ENCODE measurements around the gene ITIH5. TPM values are rescaled to one million over a fixed set of nuclear protein-coding genes. Genes with fewer than 3 reads are reported as not detected.
"Not testable (repeated sequence)": the region's sequence is repeated elsewhere in the genome, so short reads cannot be mapped to it uniquely, and the experiment has no call there.

The ITIH5 gene
- polyA plus RNA-seq, 3 donors from 2014 or later: not detected

DNA sequence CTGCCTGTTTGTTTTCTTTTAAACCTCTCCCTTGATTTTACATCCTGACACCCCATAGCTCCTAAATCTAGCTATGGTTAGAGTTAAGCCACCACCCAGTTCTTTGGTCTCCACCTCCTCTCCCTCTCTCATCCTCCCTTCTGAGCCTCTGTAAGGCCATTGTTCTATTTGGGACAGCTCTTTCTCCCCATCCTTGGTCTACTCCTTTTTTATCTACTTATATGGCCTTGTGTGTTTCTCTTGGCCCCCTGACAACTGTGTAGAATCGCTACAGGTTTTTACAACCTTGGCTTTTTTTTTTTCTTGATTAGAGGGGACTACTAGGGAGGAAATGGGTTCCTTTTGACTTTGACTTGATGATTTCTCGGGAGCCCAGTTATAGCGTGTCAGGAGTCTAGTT lies 3.4 kb upstream of the ITIH5 start:
- Mint-ChIP-seq H3K9me3 (no peaks in the 10 kb centered on the region), H3K36me3 (no peaks in the 10 kb centered on the region), H3K4me3 (no peak overlapping the region), H3K4me1 (peaks cover 15 to 22% of the 10 kb centered on the region in 2 donors), H3K27me3 (ENCODE audit: low read depth in 3 of 3) (peaks cover 8 to 34% (median 25%) of the 10 kb centered on the region in 3 donors), H3K27ac (no peak overlapping the region)
- no peak for DNase-seq

DNA sequence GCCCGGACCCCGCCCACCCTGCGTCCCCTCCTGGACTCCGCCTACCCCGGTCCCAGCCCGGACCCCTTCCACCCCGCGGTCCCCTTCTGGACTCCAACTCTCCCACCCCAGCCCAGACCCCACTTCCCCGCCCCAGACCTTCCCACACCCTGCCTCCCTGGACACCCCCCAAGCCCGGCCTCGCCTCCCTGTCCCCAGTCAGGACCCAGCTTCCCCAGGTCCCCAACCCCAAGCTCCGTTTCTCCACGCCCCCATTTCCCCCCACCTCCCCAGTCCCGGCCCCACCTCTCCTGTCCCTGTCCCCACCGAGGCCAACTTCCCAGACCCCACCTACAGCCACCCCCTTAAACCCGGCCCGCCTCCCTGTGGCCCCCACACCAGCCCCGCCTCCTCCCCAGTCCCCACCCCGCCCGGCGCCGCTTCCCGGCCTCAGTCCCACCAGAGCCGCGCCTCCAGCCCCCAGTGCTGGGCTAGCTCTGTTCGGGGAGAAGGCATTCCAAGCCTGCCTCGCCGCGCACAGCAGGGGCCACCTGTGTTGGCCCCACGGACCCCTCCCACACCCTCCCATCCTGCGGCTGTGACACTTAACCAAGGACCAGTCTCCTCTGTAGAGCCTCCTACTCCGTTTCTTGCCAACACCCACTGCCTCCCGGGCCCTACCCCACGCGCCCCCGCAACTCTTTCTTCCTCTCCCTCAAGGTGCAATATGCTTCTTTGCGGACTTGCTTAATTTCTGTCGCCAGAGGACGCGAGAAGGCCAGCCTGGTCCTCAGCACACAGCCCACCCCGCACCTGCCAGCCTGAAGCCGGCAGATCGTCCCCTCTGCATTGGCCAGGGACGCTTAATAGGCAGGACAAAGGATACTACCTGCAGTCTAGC lies 736 bp upstream of the ITIH5 start:
- Mint-ChIP-seq H3K4me1 (peaks cover 15 to 22% of the 10 kb centered on the region in 2 donors), H3K9me3 (no peaks in the 10 kb centered on the region), H3K36me3 (no peaks in the 10 kb centered on the region), H3K4me3 (peak overlapping the region; percentile 61 to 80 (median 67)), H3K27me3 (ENCODE audit: low read depth in 3 of 3) (peaks cover 10 to 39% (median 34%) of the 10 kb centered on the region in 3 donors), H3K27ac (no peak overlapping the region)
- DNase-seq: no peak

DNA sequence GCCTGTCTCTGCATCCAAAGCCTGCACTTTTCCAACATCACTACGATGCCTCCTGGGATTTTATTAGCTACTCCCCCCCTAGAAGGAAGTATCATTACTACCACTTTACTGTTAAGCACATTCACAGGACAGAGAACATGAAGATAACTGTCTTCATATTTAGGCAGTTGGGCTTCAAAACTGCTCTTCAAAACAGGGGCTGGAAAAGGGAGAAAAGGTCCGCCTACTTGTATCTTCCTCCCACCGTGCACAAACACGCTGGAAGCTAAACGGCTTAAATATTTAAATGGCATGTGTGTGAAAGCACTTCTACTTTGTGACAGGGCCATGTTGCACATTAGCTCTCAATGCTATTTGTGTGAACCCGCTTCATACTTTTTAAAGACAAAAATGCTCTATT lies 999 bp downstream of the ITIH5 start:
- Mint-ChIP-seq H3K27me3 (ENCODE audit: low read depth in 3 of 3) (peaks cover 9 to 40% (median 32%) of the 10 kb centered on the region in 3 donors), H3K27ac (no peak overlapping the region), H3K4me1 (peaks cover 15 to 22% of the 10 kb centered on the region in 2 donors), H3K36me3 (no peaks in the 10 kb centered on the region), H3K4me3 (peak overlapping the region; percentile 61 to 75 (median 74)), H3K9me3 (no peaks in the 10 kb centered on the region)
- no peak for DNase-seq

GRCh38 chr10:7664707-7665106 lies 2.1 kb downstream of the ITIH5 start:
- no peak for DNase-seq
- no peak overlapping the region for H3K4me3 Mint-ChIP-seq
- H3K36me3 Mint-ChIP-seq: no peaks in the 10 kb centered on the region
- no peaks in the 10 kb centered on the region for H3K9me3 Mint-ChIP-seq
- peaks cover 15 to 22% of the 10 kb centered on the region in 2 donors for H3K4me1 Mint-ChIP-seq
- no peak overlapping the region for H3K27ac Mint-ChIP-seq
- H3K27me3 Mint-ChIP-seq (ENCODE audit: low read depth in 3 of 3): peaks cover 9 to 41% (median 31%) of the 10 kb centered on the region in 3 donors

GRCh38 chr10:7662522-7662921 lies 4.2 kb downstream of the ITIH5 start:
- H3K27me3 Mint-ChIP-seq (ENCODE audit: low read depth in 3 of 3): peaks cover 8 to 34% (median 27%) of the 10 kb centered on the region in 3 donors
- H3K36me3 Mint-ChIP-seq: no peaks in the 10 kb centered on the region
- H3K27ac Mint-ChIP-seq: no peak overlapping the region
- no peak overlapping the region for H3K4me3 Mint-ChIP-seq
- no peaks in the 10 kb centered on the region for H3K9me3 Mint-ChIP-seq
- peaks cover 10 to 13% of the 10 kb centered on the region in 2 donors for H3K4me1 Mint-ChIP-seq
- DNase-seq: no peak

DNA sequence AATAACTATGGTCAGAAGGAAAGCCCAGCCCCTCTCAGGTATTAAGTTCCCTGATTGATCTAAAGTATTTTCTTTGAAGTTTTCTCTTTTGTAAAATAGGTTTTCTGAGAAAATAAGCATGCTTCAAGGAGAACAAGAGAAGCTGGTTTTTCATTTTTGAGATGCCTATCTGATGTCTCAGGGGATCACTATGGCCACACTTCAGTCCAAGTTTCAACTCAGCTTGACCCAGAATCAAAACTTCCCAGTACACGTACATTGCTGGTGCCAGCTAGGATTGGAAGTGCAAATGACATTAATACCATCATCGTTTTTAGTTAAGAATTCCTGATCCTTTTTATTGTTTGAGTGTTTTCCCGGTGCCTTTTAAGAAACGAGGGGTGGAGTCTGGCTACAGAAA lies 7.2 kb downstream of the ITIH5 start:
- H3K27me3 Mint-ChIP-seq (ENCODE audit: low read depth in 3 of 3): peaks cover 2 to 19% (median 13%) of the 10 kb centered on the region in 3 donors
- no peak overlapping the region for H3K27ac Mint-ChIP-seq
- DNase-seq: no peak
- no peaks in the 10 kb centered on the region for H3K4me1 Mint-ChIP-seq
- no peaks in the 10 kb centered on the region for H3K36me3 Mint-ChIP-seq
- no peak overlapping the region for H3K4me3 Mint-ChIP-seq
- no peaks in the 10 kb centered on the region for H3K9me3 Mint-ChIP-seq

DNA sequence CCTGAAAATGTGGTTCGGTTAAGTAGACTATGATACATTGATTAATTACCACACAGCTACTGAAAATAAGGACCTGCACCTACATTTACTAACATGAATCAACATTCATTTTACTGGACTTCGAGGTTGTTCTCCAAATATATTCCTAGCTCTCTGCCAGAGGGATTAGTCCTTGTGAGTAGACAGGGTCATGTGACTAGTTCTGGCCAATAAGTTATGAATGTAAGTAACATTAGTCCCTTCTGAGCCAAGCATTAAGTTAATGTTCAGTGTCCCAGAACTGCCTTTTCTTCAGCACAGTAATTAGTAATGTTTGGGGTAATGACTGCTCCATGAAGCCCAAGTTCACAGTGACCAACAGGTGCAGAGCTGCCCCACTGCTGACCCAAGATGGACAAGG lies 9.2 kb downstream of the ITIH5 start:
- Mint-ChIP-seq H3K27me3 (ENCODE audit: low read depth in 3 of 3) (peaks cover under 1 to 17% (median 4%) of the 10 kb centered on the region in 3 donors), H3K4me3 (no peak overlapping the region), H3K9me3 (no peaks in the 10 kb centered on the region), H3K4me1 (no peaks in the 10 kb centered on the region), H3K36me3 (no peaks in the 10 kb centered on the region), H3K27ac (no peak overlapping the region)
- no peak for DNase-seq

- H3K36me3 Mint-ChIP-seq, H3K4me3 Mint-ChIP-seq, H3K9me3 Mint-ChIP-seq: not testable (repeated sequence)
Observed at GRCh38 chr10:7657079-7657478, 9.7 kb downstream of the ITIH5 start.

GRCh38 chr10:7651853-7652470 lies 14.8 kb downstream of the ITIH5 start:
- Mint-ChIP-seq H3K9me3 (no peaks in the 10 kb centered on the region), H3K4me3 (no peak overlapping the region), H3K36me3 (no peaks in the 10 kb centered on the region), H3K27me3 (ENCODE audit: low read depth in 3 of 3) (peaks cover 1 to 9% (median 3%) of the 10 kb centered on the region in 3 donors), H3K4me1 (no peaks in the 10 kb centered on the region), H3K27ac (peak overlapping the region in 1 of 6 donors; percentile 9)
- no peak for DNase-seq

More at GRCh38 chr10:7657079-7657478, 9.7 kb downstream of the ITIH5 start:
- DNase-seq, H3K4me1 Mint-ChIP-seq, H3K27ac Mint-ChIP-seq: not testable (repeated sequence)
- H3K27me3 Mint-ChIP-seq (ENCODE audit: low read depth in 3 of 3): peaks cover 0 to 17% (median 4%) of the 10 kb centered on the region in 3 donors

DNA sequence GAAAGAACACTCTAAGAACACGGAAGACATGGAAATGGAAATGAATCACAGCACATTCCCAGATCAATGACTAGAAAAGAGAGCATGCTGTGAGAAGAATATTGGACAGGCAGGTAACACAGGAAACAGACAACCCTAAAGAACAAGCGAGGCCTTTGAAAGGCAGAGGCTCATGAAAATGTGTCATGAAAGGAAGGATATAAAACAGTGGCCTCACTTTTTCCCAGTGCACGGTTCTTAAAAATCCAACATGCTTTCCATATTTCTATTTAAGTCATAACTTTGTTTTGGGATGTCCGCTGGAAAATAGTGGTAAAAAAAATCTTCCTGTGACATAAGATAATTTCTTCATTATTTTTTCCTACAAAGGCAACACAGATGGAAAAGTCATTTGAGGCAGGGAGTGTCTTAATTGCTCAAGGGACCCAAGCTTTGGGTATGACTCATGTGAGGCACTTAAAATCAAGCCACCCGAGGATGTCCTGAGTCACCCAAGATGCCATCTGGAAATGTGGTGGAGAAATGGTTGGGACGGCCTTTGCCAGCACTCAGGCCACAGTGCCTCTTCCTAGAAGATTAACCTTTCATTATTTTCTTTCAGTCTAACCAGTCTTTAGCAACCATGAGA lies 17.0 kb downstream of the ITIH5 start:
- no peaks in the 10 kb centered on the region for H3K4me1 Mint-ChIP-seq
- no peak overlapping the region for H3K27ac Mint-ChIP-seq
- peaks cover 1 to 8% (median 3%) of the 10 kb centered on the region in 3 donors for H3K27me3 Mint-ChIP-seq (ENCODE audit: low read depth in 3 of 3)
- no peaks in the 10 kb centered on the region for H3K36me3 Mint-ChIP-seq
- no peak overlapping the region for H3K4me3 Mint-ChIP-seq
- H3K9me3 Mint-ChIP-seq: no peaks in the 10 kb centered on the region
- no peak for DNase-seq

DNA sequence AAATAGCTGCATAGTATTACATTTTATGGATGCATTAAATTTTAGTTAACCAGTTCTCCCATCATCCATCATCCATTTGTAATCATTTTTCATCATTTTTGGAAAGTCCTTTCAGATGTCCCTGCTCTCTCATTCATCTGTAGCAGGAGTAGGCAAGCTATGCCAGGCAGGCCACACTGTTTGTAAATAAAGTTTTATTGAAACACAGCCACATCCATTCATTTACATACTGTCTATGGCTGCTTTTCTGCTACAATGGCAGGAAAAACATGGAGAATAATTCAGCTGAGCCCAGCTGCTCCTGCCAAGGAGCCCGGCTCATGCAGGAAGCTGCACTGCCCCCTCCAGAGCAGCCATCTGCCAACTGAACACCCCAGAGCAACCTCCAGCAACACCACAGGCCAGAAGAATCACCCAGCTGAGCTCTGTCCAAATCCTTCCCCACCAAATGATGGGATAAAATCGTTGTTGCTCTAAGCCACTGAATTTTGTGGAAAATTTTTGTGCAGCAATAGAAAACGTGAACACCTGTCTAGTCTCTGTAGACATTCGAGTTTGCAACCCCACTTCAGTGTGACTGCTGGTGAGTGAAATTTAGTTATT lies 19.6 kb downstream of the ITIH5 start:
- H3K4me1 Mint-ChIP-seq: no peaks in the 10 kb centered on the region
- no peak overlapping the region for H3K4me3 Mint-ChIP-seq
- H3K27ac Mint-ChIP-seq: no peak overlapping the region
- H3K27me3 Mint-ChIP-seq (ENCODE audit: low read depth in 3 of 3): peaks cover 1 to 7% (median 3%) of the 10 kb centered on the region in 3 donors
- no peaks in the 10 kb centered on the region for H3K36me3 Mint-ChIP-seq
- no peak for DNase-seq
- no peaks in the 10 kb centered on the region for H3K9me3 Mint-ChIP-seq

GRCh38 chr10:7642491-7643011 lies 24.2 kb downstream of the ITIH5 start:
- H3K27me3 Mint-ChIP-seq (ENCODE audit: low read depth in 3 of 3): peaks cover 7 to 12% (median 8%) of the 10 kb centered on the region in 3 donors

GRCh38 chr10:7635408-7636125 lies 31.2 kb downstream of the ITIH5 start:
- Mint-ChIP-seq H3K4me1 (no peaks in the 10 kb centered on the region), H3K9me3 (peaks cover 0 to 6% (median 4%) of the 10 kb centered on the region in 6 donors), H3K36me3 (peaks cover 0 to 4% (median 0%) of the 10 kb centered on the region in 3 donors), H3K4me3 (no peak overlapping the region), H3K27ac (no peak overlapping the region), H3K27me3 (ENCODE audit: low read depth in 3 of 3) (peaks cover 6 to 12% (median 9%) of the 10 kb centered on the region in 3 donors)
- DNase-seq: no peak

More at GRCh38 chr10:7642491-7643011, 24.2 kb downstream of the ITIH5 start:
- no peak for DNase-seq
- no peak overlapping the region for H3K4me3 Mint-ChIP-seq
- H3K9me3 Mint-ChIP-seq: peaks cover 0 to 5% (median 4%) of the 10 kb centered on the region in 6 donors
- H3K36me3 Mint-ChIP-seq: peaks cover 0 to 4% (median 0%) of the 10 kb centered on the region in 3 donors
- H3K4me1 Mint-ChIP-seq: no peaks in the 10 kb centered on the region
- no peak overlapping the region for H3K27ac Mint-ChIP-seq
